ENCODE measurements around the gene TEX264.
"Not testable (repeated sequence)": the region's sequence is repeated elsewhere in the genome, so short reads cannot be mapped to it uniquely, and the experiment has no call there.

TEX264 gene

DNA sequence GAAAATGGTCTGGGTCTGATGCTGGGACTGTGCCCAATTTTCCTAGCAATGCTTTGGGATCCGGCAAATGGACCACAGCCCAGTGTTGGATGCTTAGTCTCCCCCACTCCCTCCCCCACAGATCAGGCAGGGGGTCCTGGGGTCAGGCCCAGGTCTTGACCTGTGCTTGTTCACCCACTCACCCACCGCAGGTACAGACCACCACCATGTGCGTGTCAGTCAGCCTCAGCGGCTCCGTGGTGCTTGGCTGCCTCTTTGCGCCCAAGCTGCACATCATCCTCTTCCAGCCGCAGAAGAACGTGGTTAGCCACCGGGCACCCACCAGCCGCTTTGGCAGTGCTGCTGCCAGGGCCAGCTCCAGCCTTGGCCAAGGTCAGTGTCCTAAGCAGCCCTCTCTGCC, 46.4 kb downstream of the TEX264 start:
- no peak for DNase-seq (ENCODE audit: low read depth)

DNA sequence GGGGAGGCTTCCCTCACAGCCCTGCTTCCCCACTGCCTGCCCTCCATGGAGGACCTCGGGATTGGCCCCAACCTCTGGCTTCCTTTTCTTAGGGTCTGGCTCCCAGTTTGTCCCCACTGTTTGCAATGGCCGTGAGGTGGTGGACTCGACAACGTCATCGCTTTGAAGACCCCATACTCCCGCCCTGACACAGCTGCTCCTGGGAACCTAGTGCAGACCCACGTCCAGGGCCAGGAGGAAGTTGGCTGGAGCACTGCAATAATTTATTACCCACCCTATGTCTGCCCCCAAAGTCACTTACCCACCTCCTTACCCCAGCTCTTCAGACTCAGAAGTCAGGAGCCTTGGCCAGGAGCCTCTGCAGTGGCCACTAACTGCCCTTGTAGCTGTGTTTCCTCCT, 46.9 kb downstream of the TEX264 start:
- no peak for DNase-seq (ENCODE audit: low read depth)

DNA sequence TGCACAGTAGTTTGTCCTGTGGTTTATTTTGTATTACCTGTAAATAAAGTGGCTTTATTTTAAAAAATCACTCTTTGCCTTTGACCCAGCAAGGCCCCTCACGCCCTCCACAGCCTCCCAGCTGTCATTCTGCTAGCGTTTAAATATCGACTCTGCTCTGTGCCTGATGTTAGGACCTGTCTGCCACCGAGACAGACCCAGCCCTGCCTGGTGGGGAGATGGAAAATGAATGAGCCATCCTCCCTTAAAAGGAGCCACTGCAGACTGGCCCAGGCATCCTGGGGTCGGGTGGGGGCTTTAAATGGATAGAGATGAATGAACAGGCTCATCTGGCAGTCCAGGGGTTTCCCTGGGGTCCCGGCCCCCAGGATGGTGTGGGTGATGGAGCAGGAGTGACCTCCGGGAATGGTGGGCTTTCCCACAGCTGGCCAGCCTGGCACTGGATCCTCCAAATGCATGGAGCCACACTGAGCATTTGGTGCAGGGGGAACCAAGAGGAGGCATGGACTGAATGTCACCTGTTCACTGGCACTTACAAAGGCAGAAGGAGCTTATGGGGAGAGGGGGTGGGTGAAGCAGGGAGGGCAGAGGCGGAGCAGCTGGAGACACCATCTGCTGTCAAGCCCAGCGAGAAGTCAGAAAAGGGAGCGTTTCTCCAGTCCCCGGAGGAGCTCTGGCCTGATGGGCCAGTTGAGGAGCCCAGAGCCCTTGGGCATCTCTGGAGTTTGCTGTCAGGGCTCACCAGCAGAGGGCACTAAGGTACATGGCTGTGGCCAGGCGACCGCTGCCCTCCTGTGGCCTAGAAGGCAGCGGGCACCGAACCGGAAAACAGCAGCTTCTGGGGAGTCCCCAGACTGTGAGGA, 47.7 kb downstream of the TEX264 start:
- no peak for DNase-seq (ENCODE audit: low read depth)

DNA sequence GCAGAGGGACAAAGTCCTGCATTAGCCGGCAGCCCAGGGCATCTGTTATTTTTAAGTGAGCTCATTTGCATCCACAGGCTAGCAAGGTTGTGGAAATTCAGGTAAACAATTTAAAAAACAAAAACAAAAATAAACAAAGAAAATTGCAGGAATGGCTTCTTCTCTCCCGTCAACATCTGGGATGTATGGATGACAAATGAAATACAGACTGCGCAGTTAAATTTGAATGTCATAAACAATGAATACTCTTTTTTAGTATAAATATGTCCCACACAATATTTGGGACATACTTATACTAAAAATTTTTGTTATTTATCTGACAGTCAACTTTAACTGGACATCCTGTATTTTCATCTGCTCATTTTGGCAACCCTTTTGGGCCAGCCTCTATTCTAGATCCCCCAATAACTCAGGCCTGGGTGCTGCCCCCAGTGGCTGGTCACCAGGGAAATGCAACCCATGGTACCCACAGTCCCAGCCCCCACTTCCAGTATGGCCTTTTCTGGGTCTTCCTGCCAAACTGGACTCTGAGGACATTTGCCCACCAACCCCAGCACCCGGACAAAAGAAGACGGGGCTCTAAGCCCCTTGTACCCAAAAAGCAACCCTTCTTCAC, 48.5 kb downstream of the TEX264 start:
- no peak for DNase-seq (ENCODE audit: low read depth)

DNA sequence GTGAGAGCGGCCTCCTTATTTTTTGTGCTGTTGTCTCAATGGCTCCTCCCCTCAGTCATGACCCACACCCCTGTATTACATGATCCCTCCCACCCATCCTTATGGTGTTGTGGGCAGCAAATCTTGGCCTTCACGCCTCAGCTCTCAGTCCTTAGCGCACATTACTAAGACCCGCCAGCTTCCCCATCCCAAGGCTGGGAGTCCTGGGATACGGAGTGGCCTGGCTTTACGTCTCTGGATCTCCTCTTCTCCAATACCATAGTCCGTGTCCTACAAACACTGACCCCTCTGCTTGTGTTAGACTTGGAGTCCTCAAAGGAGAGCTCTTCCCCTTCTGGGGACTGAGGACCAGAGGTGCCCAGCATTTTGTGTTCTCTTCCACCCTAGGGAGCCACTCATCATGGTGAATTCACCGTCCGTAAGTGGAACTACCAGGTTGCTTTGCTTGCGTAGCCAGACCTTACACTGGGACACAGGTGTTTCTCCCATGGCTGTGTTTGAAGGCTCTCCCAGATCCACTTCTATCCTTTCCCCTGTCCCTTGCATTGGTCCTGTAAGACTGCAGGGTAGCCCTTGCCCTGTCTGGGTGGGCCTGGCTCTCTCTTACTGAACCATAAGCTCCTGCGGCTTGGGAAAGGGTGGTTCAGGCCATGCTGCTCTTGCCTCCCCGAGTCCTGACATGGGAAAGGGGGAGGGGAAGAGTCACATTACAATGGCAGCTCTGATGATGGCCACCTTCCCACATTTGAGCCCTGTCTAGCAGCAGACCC, 49.4 kb downstream of the TEX264 start:
- DNase-seq (ENCODE audit: low read depth), result no peak

DNA sequence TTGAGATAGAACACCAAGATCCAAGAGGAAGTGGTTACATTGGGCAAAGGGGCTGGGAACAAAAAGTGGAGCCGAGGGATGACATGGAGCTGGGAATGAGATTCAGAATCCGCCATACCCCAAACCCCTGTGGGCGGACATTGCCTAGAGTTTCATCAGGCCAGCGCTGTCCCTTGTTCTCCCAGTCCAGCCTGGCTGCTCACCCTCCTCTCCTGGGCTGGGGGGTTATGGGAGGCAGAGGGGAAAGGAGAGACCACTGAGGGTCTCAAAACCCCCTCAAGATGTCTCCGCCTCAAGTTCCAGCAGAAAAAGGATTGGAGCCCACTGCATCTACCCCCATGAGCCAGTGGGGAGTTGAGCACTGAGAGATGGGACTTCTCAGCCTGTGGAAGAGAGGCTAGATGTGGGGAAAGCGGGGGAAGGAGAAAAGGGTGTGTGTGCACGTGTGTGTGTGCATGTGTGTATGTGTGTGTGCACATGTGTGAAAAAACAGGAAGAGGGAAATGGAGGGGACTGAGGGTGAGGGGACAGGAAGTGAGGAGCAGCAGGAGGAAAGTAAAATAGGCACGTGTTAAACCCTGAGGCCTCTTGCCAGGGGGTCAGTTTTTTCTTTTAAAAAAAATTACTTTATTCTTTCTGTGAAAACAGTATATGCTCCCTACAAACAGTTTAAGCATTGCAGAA, 50.2 kb downstream of the TEX264 start:
- DNase-seq (ENCODE audit: low read depth), result no peak

DNA sequence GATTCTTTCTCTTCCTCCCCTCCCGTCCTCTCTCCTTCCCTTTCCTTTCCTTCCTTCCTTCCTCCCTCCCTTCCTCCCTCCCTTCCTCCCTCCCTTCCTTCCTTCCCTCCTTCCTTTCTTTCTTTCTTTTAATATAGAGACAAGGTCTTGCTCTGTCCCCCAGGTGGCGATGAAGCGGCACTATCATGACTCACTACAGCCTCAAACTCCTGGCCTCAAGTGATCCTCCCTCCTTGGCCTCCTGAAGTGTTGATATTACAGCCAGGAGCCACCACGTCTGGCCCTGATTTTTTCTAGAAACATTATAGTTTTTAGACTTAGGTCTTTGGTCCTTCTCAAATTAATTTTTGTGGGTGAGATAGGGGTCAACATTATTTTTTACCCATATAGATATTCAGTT, 51.3 kb downstream of the TEX264 start:
- no peak for DNase-seq (ENCODE audit: low read depth)

DNA sequence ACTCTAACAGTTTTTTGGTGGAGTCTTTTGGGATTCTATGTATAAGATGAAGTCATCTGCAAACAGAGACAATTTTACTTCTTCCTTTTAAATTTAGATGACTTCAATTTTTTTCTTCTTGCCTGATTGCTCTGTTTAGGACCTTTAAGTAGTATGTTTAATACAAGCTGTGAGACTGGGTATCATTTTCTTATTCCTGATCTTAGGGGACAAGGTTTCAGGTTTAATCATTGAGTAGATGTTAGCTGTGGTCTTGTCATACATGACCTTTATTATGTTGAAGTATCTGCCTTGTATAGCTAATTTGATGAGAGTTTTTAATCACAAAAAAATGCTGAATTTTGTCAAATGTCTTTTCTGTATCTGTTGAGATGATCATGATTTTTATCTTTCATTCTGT, 56.4 kb downstream of the TEX264 start:
- no peak for DNase-seq (ENCODE audit: low read depth)

DNA sequence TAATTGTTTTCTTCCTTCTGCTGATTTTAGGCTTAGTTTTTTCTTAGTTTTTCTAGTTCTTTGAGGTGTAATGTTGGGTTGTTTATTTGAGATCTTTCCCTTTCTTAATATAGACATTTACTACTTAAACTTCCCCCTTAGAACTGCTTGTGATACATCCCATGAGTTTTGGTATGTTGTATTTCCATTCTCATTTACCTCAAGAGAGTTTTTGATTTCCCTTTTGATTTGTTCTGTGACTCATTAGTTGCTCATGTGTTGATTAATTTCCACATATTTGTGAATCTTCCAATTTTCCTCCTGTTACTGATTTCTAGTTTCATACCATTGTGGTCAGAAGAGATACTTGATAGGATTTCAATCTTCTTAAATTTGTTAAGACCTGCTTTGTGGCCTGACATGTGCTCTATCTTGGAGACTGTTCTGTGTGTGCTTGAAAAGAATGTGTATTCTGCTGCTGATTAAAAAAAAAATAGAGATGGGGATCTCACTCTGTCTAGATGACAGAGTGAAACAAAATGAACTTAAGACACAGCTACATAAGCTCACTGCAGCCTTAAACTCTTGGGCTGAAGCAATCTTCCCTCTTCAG, 58.1 kb downstream of the TEX264 start:
- no peak for DNase-seq (ENCODE audit: low read depth)

DNA sequence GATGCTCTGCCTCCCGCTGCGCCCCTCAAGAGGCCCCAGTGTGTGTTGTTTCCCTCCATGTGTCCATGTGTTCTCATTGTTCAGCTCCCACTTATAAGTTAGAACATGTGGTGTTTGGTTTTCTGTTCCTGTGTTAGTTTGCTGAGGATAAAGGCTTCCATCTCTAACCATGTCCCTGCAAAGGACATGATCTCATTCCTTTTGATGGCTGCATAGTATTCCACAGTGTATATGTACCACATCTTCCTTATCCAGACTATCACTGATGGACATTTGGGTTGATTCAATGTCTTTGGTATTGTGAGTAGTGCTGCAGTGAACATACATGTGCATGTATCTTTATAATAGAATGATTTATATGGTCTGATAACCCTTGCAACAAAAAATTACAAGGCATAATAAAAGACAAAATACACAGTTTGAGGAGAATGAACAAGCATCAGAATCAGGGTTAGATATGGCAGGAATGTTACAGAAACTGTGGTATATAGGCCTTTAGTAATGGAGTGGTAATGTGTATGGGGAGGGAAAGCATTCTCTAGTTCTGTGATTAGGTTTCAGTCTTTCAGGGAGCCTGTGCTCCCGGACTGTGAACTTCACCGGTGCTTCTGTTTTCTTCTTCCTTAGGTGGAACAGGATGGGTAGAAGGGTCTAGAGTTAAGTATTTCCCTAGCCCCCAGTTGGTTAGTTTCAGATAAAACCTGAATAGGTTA, 63.0 kb downstream of the TEX264 start:
- no peak for DNase-seq (ENCODE audit: low read depth)

DNA sequence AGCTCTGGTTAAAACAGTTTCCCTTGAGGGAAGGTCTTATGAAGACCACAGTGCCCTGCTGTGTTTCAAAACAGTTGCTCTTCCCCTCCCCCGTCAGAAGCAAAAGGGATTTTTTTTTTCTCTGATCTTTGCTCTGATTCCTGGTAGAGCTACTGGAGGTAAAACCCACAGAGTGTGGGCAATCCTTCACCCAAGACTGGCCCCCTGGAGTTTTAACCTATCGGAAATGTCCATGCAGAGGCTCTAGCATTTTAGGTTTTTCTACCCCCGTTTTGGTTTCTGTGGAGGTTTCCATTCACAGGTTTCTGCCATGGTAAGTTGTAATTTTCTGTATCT, 63.5 kb downstream of the TEX264 start:
- DNase-seq (ENCODE audit: low read depth), result no peak

DNA sequence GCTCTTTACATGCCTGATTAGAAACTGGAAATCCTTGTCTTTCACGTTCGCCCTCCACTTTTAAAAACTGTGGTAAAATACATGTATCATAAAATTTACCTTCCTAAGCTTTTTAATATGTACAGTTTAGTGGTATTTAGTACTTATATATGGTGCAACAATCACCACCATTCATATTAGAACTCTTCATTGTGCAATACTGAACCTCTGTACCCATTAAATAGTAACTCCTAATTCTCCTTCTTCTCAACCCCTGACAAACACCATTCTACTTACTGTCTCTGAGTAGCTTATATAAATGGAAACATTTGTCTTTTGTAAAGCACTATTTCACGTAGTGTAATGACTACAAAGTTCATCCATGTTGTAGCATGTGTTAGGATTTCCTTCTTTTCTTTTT, 64.0 kb downstream of the TEX264 start:
- no peak for DNase-seq (ENCODE audit: low read depth)

DNA sequence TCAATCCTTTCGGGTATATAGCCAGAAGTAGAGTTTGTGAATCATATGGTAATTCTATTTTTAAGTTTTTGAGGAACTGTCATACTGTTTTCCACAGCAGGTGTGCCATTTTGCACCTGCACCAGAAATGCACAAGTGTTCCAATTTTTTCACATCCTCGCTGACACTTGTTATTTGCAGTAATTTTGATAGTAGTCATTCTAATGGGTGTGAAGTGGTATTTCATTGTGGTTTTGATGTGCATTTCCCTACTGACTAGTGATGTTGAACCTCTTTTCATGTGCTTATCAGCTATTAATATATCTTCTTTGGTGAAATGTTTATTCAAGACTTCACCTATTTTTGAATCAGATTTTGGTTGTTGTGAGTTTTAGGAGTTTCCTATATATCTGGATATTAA, 64.9 kb downstream of the TEX264 start:
- DNase-seq (ENCODE audit: low read depth), result no peak

DNA sequence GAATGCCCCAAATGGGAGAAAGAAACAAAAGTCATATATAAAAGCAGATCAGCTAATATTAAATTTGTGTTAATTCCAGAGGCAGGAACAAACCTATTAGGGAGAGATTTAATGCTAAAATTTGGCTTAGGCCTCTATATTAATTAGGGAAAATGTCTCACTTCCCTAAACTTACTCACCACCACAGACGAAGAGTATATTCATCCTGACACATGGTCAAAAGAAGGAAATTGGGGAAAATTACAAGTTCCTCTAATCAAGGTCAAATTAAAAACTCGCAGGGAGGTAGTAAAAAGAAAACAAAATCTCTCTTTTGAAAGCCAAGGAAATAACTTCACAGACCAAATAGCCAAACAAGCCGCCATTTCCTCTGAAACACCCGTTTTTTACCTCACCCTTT, 68.1 kb downstream of the TEX264 start:
- DNase-seq (ENCODE audit: low read depth), result no peak

DNA sequence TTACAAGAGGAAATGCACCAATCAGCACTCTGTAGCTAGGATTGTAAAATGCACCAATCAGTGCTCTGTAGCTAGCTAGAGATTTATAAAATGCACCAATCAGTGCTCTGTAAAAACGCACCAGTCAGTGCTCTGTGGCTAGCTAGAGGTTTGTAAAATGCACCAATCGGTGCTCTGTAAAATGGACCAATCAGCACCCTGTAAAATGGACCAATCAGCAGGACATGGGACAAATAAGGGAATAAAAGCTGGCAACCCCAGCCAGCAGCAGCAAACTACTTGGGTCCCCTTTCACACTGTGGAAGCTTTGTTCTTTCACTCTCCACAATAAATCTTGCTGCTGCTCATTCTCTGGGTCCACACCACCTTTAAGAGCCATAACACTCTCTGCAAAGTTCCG, 71.3 kb downstream of the TEX264 start:
- not testable (repeated sequence) for DNase-seq (ENCODE audit: low read depth)

DNA sequence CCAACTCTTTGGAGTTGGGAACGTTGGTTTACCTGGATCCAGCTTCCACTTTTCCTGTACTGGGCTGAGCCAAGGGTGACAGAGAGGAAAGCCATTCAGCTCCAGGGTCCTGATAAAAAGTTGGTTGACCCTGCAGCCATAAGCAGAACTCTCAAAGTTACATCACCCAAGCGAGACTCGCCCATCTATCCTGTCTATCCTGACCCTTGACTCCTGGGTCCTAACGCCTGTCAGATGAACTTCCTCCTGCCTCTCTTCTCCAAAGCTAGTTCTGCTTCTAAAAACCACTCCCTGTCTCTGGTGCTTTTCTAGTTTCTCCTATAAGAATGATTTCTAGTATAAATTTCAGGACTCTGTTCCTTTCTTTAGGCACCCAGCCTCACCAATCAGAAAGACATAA, 71.9 kb downstream of the TEX264 start:
- not testable (repeated sequence) for DNase-seq (ENCODE audit: low read depth)

DNA sequence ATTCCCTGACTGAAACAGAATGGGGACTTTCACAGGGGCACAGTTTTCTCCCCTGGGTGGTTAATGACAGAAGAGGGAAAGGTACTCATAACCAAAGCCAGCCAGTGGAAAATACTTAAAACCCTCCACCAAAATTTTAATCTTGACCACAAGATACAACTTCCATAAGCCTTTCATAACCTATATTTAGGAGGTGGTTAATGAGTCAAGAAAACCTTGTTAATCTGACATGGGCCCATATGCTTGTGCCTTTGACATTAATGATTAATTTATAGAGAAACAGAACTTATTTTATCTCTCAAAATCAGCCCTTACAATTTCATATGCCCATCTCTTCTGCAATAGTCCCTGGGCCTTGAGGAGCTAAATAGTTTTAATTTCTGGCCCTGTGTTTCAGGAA, 76.8 kb downstream of the TEX264 start:
- no peak for DNase-seq (ENCODE audit: low read depth)

DNA sequence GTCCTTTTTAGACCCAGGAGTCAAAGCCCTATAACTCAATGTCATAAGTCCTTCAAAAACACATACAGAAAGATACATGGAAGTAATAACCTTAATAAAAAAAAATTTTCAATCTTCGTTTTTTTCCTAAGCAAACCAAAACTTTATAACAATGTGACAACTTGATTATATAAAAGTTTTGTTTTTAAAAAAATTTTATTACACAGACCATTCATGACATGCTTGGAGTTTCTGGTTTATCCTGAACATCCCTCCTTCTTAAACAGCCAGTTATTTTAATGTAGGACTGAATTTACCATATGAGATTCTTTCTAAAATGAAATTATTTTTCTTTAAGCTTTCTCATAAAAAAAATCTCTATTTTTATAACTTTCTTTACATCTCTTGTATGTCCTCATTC, 77.3 kb downstream of the TEX264 start:
- DNase-seq (ENCODE audit: low read depth), result no peak

DNA sequence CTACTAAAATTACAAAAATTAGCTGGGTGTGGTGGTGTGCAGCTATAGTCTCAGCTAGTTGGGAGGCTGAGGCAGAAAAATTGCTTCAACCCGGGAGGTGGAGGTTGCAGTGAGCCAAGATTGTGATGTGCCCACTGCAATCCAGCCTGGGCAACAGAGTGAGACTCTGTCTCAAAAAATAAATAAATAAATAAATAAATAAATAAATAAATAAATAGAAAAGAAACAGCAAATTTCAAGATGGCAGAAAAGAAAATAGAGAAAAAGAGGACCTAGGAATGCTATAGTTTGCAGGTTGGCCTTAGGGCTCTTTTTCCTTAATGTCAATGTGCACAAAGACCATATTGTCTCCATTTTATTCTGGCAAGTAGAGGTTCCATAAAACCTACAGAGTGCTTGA, 79.8 kb downstream of the TEX264 start:
- DNase-seq (ENCODE audit: low read depth), result no peak

DNA sequence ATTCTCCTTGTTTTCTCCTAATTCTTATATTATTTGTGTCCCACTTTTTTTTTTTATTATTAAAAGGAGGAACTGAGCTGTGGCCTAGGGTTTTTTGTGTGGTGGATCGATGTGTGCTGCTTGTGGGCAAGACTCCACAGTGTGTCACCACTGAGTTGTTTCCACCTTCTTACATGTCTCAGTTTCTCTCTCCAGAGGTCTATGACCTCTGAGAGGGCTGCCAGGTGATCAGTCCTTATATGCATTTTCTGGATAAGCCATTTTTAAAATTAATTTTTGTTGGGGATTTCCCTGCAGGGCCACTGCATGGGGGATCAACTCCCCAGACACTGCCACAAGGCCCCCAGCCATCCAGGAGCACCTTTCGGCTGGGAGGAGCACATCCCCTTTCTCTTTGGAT, 80.2 kb downstream of the TEX264 start:
- no peak for DNase-seq (ENCODE audit: low read depth)

All from activated gamma-delta T cell treated with anti-CD3 and anti-CD28 coated beads, Interleukin-2, amount 50 U/mL, for 16 hours (primary cell).